HUES6 (cell line): ENCODE data around the gene MEI1.
A peak's percentile ranks its signal among the peaks of the same experiment; 100 is the strongest.

Experiments used
- H3K27ac ChIP-seq: 2 replicates; pipeline ENCODE4 v1.7.0; 2013; ENCODE audit warnings: low read depth, mild to moderate bottlenecking, low read length, inconsistent platforms
- H3K27me3 ChIP-seq: 2 replicates; pipeline ENCODE4 v1.6.1; 2013; ENCODE audit warnings: low read length; ENCODE audit not compliant: control insufficient read depth, insufficient read depth
- H3K36me3 ChIP-seq: 2 replicates; pipeline ENCODE4 v1.6.1; 2013; ENCODE audit warnings: low read length; ENCODE audit not compliant: control insufficient read depth, insufficient read depth
- H3K4me1 ChIP-seq: 2 replicates; pipeline ENCODE4 v1.6.1; 2013; ENCODE audit warnings: low read length; ENCODE audit not compliant: control insufficient read depth, insufficient read depth
- H3K4me3 ChIP-seq: 2 replicates; pipeline ENCODE4 v1.5.1; 2013; ENCODE audit warnings: low read depth, low read length
- H3K9ac ChIP-seq: one replicate; pipeline ENCODE4 v1.6.1; 2013; ENCODE audit warnings: mild to moderate bottlenecking, low read length
- H3K9me3 ChIP-seq: 2 replicates; pipeline ENCODE4 v1.6.1; 2013; ENCODE audit warnings: low read depth, low read length; ENCODE audit not compliant: control insufficient read depth, insufficient read depth

MEI1 gene

DNA sequence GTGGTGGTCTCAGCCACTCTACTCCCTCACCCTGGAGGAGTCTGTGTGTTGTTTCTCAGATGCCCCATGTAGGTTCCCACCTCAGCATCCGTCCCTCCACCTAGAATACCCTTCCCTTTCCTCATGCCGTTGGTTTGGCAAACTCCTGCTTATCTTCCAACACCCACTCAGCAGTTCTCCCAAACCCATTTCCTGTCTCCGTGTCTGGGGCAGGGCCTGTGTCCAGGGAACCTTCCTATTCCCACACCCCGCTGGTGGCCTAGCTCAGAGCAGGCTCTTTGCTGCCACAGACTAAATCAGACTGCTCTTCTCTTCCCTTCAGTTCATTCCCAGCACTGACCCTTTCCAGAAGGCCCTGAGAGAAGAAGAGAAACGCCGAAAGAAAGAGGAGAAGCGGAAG lies 126.1 kb downstream of the MEI1 start:
- H3K4me3 ChIP-seq, result no peak overlapping the region
- H3K27me3 ChIP-seq, result no peaks in the 10 kb centered on the region
- peak overlapping the region; percentile 33 for H3K9ac ChIP-seq
- H3K9me3 ChIP-seq, result no peaks in the 10 kb centered on the region
- peaks cover 19% of the 10 kb centered on the region for H3K36me3 ChIP-seq
- H3K27ac ChIP-seq, result no peak overlapping the region
- H3K4me1 ChIP-seq, result peaks cover 51% of the 10 kb centered on the region

DNA sequence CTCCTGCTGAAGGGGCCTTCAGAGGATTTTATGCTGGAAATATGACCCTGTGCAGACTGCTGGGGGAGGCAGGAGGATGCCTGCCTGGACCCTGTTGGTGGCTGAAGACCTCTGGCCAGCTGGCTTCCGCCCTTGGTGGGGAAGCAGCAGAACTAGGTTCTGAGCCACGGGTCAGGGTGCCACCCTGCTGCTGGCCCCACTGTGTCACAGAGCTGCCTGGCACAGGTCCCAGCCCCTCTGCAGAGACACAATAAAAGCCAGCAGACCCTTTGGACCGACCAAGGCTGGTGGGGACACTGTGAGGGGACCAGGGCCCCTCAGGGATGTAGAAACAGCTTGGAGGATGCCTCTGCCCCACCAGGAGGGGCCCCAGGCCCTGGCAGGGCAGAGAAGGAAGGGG lies 126.7 kb downstream of the MEI1 start:
- Histone ChIP-seq H3K4me1 (peaks cover 51% of the 10 kb centered on the region), H3K9me3 (no peaks in the 10 kb centered on the region), H3K27me3 (no peaks in the 10 kb centered on the region), H3K27ac (peak overlapping the region; percentile 5; the same call in 1 of the 2 replicates), H3K36me3 (peaks cover 15% of the 10 kb centered on the region), H3K4me3 (no peak overlapping the region), H3K9ac (no peak overlapping the region)

DNA sequence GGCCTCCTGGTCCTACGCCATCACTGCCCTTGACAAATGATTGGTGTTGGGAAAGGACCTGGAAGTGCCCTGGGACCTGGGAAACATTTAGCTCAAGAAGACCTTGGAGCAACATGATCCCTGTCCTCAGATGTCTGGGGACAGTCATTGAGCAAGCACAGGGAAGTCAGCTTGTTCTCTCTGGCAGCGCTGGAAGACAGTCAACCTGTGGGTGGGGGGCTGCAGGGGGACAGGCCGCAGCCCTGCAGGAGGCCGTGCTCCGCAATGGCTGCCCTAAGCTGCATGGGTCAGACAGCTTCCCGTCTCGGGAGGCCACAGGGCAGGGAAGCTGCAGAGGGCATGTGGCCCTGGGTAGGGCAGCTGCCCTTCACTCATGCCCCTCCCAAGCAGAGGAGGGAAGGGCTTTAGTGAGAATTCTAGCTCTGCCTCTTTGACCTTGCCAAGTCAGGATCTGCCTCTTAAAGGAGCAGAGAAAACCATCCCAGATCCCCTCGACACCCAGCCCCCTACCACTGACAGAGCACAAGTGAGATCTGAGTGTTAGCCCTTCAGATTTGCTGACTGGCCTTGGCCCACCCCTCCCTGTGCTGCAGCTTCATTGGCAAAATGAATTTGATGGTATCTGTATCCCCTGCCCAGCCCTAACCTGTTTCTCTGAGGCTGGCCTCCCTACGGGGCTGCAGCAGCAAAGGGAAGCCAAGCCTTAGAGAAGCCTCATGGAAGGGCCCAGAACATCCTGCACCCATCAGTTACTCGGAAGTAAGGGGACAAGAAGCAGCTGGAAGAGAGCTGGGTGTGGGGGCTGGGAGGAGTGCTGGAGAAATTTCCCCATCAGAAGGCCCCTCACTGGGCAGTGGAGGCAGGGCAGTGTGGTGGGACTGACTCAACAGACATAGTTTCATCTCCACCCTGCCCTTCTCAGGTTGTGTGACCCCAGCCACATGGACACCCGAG lies 127.4 kb downstream of the MEI1 start:
- H3K27ac ChIP-seq, result peak overlapping the region; percentile 5; the same call in 1 of the 2 replicates
- no peaks in the 10 kb centered on the region for H3K9me3 ChIP-seq
- H3K4me1 ChIP-seq, result peaks cover 47% of the 10 kb centered on the region
- no peak overlapping the region for H3K9ac ChIP-seq
- no peaks in the 10 kb centered on the region for H3K27me3 ChIP-seq
- peaks cover 15% of the 10 kb centered on the region for H3K36me3 ChIP-seq
- H3K4me3 ChIP-seq, result no peak overlapping the region

DNA sequence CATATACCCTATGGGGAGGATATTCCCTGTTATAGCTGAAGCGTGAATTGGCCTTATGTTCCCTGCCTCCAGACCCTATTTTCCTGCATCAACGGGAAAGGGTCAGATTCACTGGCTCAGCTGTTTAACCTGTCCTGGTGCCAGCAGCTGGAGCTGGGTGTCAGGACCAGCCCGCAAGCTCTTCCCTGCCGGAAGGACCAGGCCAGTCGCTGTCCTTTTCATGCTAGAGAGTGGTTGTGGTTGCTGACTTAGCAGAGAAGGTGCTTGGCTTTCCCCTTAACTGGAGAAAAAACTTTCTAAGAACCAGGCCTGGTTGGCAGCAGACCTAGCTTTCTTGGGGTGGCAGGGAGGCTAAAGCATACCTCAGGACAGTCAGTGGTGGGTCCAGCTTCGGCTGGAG lies 128.4 kb downstream of the MEI1 start:
- H3K9ac ChIP-seq, result no peak overlapping the region
- H3K4me3 ChIP-seq, result no peak overlapping the region
- no peaks in the 10 kb centered on the region for H3K9me3 ChIP-seq
- peaks cover 15% of the 10 kb centered on the region for H3K36me3 ChIP-seq
- no peaks in the 10 kb centered on the region for H3K27me3 ChIP-seq
- no peak overlapping the region for H3K27ac ChIP-seq
- H3K4me1 ChIP-seq, result peaks cover 47% of the 10 kb centered on the region

DNA sequence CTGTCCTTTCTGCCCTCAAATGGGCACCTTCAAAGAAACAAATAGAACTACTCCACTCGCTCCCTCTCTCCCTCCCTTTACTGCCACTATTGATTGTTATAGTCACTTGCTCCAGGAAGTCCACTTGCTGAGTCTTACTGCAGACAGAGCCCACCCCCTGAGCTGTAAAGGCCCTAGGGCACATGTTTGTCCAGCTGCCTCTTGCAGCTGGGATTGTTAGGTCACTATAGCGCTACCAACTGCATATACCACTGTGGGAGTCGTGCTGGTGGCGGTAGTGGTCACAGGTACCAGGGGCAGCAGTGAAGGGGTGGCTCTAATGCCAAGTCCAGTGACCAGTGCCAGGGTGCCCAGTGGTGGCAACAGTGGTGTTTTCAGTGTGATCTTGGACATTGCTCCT lies 129.2 kb downstream of the MEI1 start:
- H3K4me1 ChIP-seq, result peaks cover 46% of the 10 kb centered on the region
- H3K9me3 ChIP-seq, result no peaks in the 10 kb centered on the region
- no peak overlapping the region for H3K4me3 ChIP-seq
- H3K27ac ChIP-seq, result no peak overlapping the region
- no peak overlapping the region for H3K9ac ChIP-seq
- H3K27me3 ChIP-seq, result no peaks in the 10 kb centered on the region
- H3K36me3 ChIP-seq, result peaks cover 15% of the 10 kb centered on the region

DNA sequence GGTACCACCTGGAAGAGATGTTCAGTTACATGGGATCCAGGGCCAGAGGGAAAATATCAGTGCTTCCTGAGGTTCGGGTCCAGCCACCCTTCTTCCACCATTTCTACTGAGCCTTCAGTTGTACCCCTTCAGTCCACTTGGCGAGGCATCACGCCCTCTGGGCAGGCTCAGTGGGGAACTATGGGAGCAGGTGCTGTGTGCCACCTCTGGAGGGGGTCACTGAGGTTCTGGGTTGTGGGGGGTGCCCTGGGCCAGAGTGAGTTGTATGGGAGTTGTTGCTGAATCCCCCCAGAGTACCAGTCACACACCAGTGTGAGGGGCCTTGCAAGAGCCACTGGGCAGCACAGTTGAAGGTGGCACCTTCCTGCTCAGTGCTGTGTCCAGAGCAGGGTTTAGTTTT lies 130.9 kb downstream of the MEI1 start:
- no peak overlapping the region for H3K27ac ChIP-seq
- no peak overlapping the region for H3K9ac ChIP-seq
- peaks cover 18% of the 10 kb centered on the region for H3K36me3 ChIP-seq
- H3K9me3 ChIP-seq, result no peaks in the 10 kb centered on the region
- no peak overlapping the region for H3K4me3 ChIP-seq
- peaks cover 43% of the 10 kb centered on the region for H3K4me1 ChIP-seq
- no peaks in the 10 kb centered on the region for H3K27me3 ChIP-seq

DNA sequence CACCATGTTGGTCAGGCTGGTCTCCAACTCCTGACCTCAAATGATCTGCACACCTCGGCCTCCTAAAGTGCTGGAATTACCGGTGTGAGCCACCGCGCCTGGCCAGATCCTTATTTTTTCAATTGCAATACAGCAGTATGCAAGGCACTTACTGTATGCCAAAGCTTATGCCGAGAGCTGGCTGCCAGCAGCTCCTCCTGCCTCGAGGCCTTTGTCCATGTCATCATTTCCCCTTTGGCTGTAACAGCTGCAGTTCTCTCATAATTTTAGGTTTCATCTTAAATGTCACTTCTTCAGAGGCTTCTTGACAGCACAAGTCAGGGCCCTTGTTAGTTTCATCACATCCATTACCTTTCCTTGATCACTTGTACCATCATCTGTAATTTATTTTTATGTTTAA lies 132.1 kb downstream of the MEI1 start:
- Histone ChIP-seq H3K4me3 (no peak overlapping the region), H3K27ac (peak overlapping the region; percentile 85; the same call in 1 of the 2 replicates), H3K9ac (no peak overlapping the region), H3K36me3 (peaks cover 16% of the 10 kb centered on the region), H3K27me3 (no peaks in the 10 kb centered on the region), H3K4me1 (peaks cover 33% of the 10 kb centered on the region), H3K9me3 (no peaks in the 10 kb centered on the region)

DNA sequence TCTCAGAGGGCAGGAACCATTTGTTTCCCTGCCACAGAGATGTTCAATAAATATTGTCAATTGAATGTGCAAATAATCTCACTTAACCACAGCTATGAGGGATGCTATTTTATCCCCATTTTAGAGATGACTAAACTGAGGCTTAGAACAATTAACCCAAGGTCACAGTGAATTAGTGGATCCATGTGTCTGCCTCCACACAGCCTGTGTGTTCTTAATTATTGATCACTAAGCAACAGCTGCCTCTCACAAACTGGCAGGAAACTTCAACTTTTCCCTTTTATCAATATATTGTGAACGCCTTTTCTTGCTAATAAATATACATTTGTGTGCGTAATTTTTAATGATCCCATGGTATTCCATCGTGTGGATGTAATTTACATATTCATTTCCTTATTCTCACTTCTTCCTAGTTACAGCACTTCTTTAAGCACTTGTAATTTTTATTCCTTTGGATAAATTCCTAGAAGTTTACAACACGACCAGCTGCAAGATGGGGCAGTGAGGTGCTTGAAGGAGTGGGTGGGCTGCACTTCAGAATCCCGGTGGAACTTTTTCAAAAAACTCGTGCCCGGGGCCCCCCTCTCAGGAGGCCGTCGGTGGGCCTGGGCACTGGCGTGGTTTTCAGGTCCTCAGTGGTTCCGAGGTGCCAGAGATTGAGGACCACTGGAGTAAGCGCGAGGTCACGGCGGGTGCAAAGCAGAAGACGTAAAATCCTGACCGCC lies 132.7 kb downstream of the MEI1 start:
- H3K4me1 ChIP-seq, result peaks cover 27% of the 10 kb centered on the region
- H3K9me3 ChIP-seq, result no peaks in the 10 kb centered on the region
- H3K36me3 ChIP-seq, result peaks cover 19% of the 10 kb centered on the region

DNA sequence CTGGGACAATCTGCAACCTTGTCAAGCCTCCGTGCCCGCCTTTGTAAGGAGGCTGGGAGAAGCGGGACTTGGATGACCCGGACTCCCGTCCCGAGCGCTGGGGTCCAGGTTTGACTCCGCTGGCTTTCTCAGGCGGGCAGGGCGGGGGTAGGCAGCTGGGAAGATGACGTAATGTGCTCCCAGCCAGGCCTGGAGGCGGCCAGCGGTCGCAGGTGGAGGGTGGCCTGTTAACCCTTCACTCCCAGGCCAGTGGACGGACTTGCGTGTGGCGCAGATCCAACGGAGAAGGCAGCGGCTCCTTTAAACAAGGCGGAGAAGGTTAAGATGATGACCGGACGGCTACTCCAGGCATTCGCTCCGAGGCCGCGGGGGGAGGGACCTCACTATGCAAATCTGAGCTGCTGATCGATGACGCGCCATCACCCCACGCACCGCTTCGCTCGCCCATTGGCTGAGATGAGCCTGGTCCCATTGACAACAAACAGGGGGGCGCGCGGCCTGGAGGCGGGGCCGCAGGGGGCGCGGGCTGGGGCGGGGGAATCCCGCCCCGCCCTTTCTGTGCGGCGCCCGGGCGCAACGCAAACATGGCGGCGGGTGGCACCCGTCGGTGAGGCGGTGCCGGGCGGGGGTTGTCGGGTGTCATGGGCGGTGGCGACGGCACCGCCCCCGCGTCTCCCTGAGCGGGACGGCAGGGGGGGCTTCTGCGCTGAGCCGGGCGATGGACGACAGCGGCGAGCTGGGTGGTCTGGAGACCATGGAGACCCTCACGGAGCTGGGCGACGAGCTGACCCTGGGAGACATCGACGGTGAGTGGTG lies 133.5 kb downstream of the MEI1 start, which contains the start of gene SREBF2:
SREBF2 (plus strand) TSS at position 553 of the 816 bp plus-strand sequence; CDS start at position 719, 166 bp downstream.
- Histone ChIP-seq H3K9ac (peak within 1 kb of the TSS; percentile 92), H3K36me3 (peaks cover 21% of the 10 kb centered on the region), H3K27me3 (no peaks in the 10 kb centered on the region), H3K27ac (peak within 1 kb of the TSS; percentile 86), H3K9me3 (no peaks in the 10 kb centered on the region), H3K4me3 (peak within 1 kb of the TSS; percentile 83), H3K4me1 (peaks cover 19% of the 10 kb centered on the region)

More for the DNA sequence above, 132.7 kb downstream of the MEI1 start:
- Histone ChIP-seq H3K27me3 (no peaks in the 10 kb centered on the region), H3K27ac (peak overlapping the region; percentile 85), H3K9ac (peak overlapping the region; percentile 85), H3K4me3 (peak overlapping the region; percentile 83)

DNA sequence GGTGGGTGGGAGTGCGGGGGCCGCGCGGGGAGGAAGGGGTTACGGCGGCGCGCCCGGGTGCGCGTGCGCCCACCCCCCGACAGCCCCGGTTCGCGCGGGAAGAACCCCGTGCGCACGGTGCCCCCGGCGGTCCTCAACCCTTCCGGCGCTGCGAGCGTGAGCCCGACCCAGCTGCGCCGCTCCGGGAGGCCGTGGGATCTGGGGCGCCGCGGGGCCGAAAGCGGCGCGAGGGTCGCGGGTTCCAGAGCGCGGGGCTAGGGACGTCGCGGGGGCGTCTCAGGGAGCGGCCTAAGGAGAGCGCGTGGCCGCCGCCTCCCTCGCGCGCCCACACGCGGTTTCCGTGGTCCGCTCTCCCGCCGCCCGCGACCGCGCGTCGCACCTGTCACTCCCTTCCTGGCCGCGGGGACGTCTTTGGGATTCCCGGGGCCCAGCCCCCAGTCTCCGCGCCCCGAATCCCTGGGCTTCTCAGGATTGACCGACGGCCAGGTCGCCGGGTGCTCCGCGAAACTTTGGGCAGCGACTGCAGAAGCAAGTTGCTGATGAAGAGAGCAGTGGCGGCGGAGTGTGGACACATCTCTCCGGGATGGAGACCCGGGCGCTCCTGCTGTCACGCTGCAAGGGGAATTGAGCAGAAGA lies 134.2 kb downstream of the MEI1 start:
- peaks cover 26% of the 10 kb centered on the region for H3K36me3 ChIP-seq
- peak overlapping the region; percentile 86; the same call in 1 of the 2 replicates for H3K27ac ChIP-seq
- no peaks in the 10 kb centered on the region for H3K9me3 ChIP-seq
- H3K4me1 ChIP-seq, result peaks cover 12% of the 10 kb centered on the region
- H3K27me3 ChIP-seq, result no peaks in the 10 kb centered on the region
- peak overlapping the region; percentile 92 for H3K9ac ChIP-seq
- H3K4me3 ChIP-seq, result peak overlapping the region; percentile 83
